ENCODE measurements around the gene C13orf46.

C13orf46 gene

GRCh38 chr13:113955235-113955634 lies 18.6 kb downstream of the C13orf46 start:
- DNase-seq (ENCODE audit: low read depth in 1 of 2, low spot score in 1 of 2) = no peak
- Histone ChIP-seq H3K27ac (replicated peaks) (no peak overlapping the region), H3K4me3 (replicated peaks; ENCODE audit: insufficient read depth, low read length) (no peak overlapping the region), H3K27me3 (ENCODE audit: insufficient read depth, poor library complexity, severe bottlenecking) (no peaks in the 10 kb centered on the region)
- TF ChIP-seq SPI1 (IDR thresholded peaks at IDR 0.05; ENCODE audit: borderline replicate concordance, low read depth) (no peak), GABPA (IDR thresholded peaks at IDR 0.05; ENCODE audit: low read depth) (no peak), POLR2AphosphoS5 (IDR thresholded peaks at IDR 0.05; ENCODE audit: low read depth) (no peak), REST (IDR thresholded peaks at IDR 0.05; ENCODE audit: insufficient replicate concordance, low read depth) (no peak)
- TF ChIP-seq, protein P1, sequence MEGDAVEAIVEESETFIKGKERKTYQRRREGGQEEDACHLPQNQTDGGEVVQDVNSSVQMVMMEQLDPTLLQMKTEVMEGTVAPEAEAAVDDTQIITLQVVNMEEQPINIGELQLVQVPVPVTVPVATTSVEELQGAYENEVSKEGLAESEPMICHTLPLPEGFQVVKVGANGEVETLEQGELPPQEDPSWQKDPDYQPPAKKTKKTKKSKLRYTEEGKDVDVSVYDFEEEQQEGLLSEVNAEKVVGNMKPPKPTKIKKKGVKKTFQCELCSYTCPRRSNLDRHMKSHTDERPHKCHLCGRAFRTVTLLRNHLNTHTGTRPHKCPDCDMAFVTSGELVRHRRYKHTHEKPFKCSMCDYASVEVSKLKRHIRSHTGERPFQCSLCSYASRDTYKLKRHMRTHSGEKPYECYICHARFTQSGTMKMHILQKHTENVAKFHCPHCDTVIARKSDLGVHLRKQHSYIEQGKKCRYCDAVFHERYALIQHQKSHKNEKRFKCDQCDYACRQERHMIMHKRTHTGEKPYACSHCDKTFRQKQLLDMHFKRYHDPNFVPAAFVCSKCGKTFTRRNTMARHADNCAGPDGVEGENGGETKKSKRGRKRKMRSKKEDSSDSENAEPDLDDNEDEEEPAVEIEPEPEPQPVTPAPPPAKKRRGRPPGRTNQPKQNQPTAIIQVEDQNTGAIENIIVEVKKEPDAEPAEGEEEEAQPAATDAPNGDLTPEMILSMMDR (IDR thresholded peaks at IDR 0.05; ENCODE audit: insufficient read depth, low read length) = no peak

GRCh38 chr13:113954046-113954835 lies 19.6 kb downstream of the C13orf46 start:
- Histone ChIP-seq H3K4me3 (replicated peaks; ENCODE audit: insufficient read depth, low read length) (no peak overlapping the region), H3K27ac (replicated peaks) (no peak overlapping the region), H3K27me3 (ENCODE audit: insufficient read depth, poor library complexity, severe bottlenecking) (no peaks in the 10 kb centered on the region)
- TF ChIP-seq GABPA (IDR thresholded peaks at IDR 0.05; ENCODE audit: low read depth) (no peak), POLR2AphosphoS5 (IDR thresholded peaks at IDR 0.05; ENCODE audit: low read depth) (no peak), REST (IDR thresholded peaks at IDR 0.05; ENCODE audit: insufficient replicate concordance, low read depth) (no peak), SPI1 (IDR thresholded peaks at IDR 0.05; ENCODE audit: borderline replicate concordance, low read depth) (no peak)
- TF ChIP-seq, protein P1 (IDR thresholded peaks at IDR 0.05; ENCODE audit: insufficient read depth, low read length) = no peak
- DNase-seq (ENCODE audit: low read depth in 1 of 2, low spot score in 1 of 2) = no peak

DNA sequence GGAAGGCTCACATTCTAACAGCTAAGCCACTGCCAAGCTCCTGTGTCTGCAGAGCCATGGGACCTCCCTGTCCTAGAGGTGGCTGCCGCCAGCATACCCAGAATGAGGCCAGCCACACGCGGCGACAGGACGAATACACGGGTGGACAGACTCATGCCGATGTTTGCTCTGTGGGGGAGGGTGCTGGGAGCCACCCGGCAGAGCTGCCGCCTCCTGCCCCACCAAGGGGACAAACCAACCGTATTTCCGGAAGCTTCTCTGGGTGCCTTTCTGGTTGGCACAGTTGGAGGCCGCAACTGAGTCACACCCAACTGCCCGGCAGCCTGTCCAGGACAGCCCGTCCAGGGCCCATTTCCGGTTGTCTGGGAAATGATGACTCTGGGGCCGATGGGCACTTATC lies 20.3 kb downstream of the C13orf46 start:
- Histone ChIP-seq H3K27me3 (ENCODE audit: insufficient read depth, poor library complexity, severe bottlenecking) (no peaks in the 10 kb centered on the region), H3K27ac (replicated peaks) (no peak overlapping the region), H3K4me3 (replicated peaks; ENCODE audit: insufficient read depth, low read length) (no peak overlapping the region)
- no peak for DNase-seq (ENCODE audit: low read depth in 1 of 2, low spot score in 1 of 2)
- TF ChIP-seq GABPA (IDR thresholded peaks at IDR 0.05; ENCODE audit: low read depth) = no peak
- no peak for TF ChIP-seq SPI1 (IDR thresholded peaks at IDR 0.05; ENCODE audit: borderline replicate concordance, low read depth)
- TF ChIP-seq REST (IDR thresholded peaks at IDR 0.05; ENCODE audit: insufficient replicate concordance, low read depth) = no peak
- TF ChIP-seq POLR2AphosphoS5 (IDR thresholded peaks at IDR 0.05; ENCODE audit: low read depth) = no peak

All from HL-60 (cell line).